Measurements from ENCODE around the gene FANCL.

FANCL gene

GRCh38 chr2:58137856-58138255 lies 103.3 kb downstream of the FANCL start:
- TF ChIP-seq, protein P1, sequence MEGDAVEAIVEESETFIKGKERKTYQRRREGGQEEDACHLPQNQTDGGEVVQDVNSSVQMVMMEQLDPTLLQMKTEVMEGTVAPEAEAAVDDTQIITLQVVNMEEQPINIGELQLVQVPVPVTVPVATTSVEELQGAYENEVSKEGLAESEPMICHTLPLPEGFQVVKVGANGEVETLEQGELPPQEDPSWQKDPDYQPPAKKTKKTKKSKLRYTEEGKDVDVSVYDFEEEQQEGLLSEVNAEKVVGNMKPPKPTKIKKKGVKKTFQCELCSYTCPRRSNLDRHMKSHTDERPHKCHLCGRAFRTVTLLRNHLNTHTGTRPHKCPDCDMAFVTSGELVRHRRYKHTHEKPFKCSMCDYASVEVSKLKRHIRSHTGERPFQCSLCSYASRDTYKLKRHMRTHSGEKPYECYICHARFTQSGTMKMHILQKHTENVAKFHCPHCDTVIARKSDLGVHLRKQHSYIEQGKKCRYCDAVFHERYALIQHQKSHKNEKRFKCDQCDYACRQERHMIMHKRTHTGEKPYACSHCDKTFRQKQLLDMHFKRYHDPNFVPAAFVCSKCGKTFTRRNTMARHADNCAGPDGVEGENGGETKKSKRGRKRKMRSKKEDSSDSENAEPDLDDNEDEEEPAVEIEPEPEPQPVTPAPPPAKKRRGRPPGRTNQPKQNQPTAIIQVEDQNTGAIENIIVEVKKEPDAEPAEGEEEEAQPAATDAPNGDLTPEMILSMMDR (IDR thresholded peaks at IDR 0.05; ENCODE audit: low read depth, low read length) = no peak
- TF ChIP-seq EZH2phosphoT487 (IDR thresholded peaks at IDR 0.05; ENCODE audit: low read depth) = no peak
- no peak overlapping the region for H3K27ac ChIP-seq (ENCODE audit: low read length)
- no peak overlapping the region for H3K4me2 ChIP-seq (ENCODE audit: low read length)
- H3K4me3 ChIP-seq (ENCODE audit: low read length) = no peak overlapping the region
- peaks cover 2% of the 10 kb centered on the region for H3K36me3 ChIP-seq (replicated peaks; ENCODE audit: low read depth, low read length)
- no peaks in the 10 kb centered on the region for H3K79me2 ChIP-seq (ENCODE audit: low read length)
- no peaks in the 10 kb centered on the region for H4K20me1 ChIP-seq (ENCODE audit: insufficient read depth, low read length)
- H3K9me3 ChIP-seq (ENCODE audit: insufficient read depth, low read length) = no peaks in the 10 kb centered on the region
- no peaks in the 10 kb centered on the region for H3K4me1 ChIP-seq (ENCODE audit: low read length)
- H3K9ac ChIP-seq (ENCODE audit: low read length) = no peak overlapping the region
- H2AFZ ChIP-seq (ENCODE audit: low read depth, low read length) = no peak overlapping the region
- no peaks in the 10 kb centered on the region for H3K27me3 ChIP-seq (ENCODE audit: low read depth, low read length)

DNA sequence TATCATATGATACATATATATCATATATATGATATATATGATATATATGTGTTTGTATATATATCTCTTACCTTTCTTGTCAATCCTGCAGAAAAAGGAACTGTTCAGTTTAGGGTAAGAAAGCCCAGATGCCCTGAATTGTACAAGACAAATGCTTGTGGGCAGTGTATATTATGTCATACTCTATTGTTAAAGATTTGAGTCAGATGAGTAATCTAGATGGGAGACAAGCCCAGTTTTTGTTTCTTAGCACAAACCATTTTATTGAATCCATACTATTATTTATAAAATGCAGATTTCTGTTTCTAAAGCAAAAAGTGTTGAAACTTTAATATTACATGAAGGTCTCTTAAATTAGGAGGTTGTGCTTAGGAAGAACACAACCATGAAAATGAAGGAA lies 103.9 kb downstream of the FANCL start:
- no peaks in the 10 kb centered on the region for H3K79me2 ChIP-seq (ENCODE audit: low read length)
- no peaks in the 10 kb centered on the region for H3K4me1 ChIP-seq (ENCODE audit: low read length)
- H3K4me2 ChIP-seq (ENCODE audit: low read length) = no peak overlapping the region
- H3K36me3 ChIP-seq (replicated peaks; ENCODE audit: low read depth, low read length) = peaks cover 5% of the 10 kb centered on the region
- H3K27me3 ChIP-seq (ENCODE audit: low read depth, low read length) = no peaks in the 10 kb centered on the region
- no peaks in the 10 kb centered on the region for H3K9me3 ChIP-seq (ENCODE audit: insufficient read depth, low read length)
- no peak overlapping the region for H3K27ac ChIP-seq (ENCODE audit: low read length)
- no peak for TF ChIP-seq EZH2phosphoT487 (IDR thresholded peaks at IDR 0.05; ENCODE audit: low read depth)
- TF ChIP-seq, protein P1 (IDR thresholded peaks at IDR 0.05; ENCODE audit: low read depth, low read length) = no peak
- H3K4me3 ChIP-seq (ENCODE audit: low read length) = no peak overlapping the region
- H2AFZ ChIP-seq (ENCODE audit: low read depth, low read length) = no peak overlapping the region
- H3K9ac ChIP-seq (ENCODE audit: low read length) = no peak overlapping the region
- H4K20me1 ChIP-seq (ENCODE audit: insufficient read depth, low read length) = no peaks in the 10 kb centered on the region

DNA sequence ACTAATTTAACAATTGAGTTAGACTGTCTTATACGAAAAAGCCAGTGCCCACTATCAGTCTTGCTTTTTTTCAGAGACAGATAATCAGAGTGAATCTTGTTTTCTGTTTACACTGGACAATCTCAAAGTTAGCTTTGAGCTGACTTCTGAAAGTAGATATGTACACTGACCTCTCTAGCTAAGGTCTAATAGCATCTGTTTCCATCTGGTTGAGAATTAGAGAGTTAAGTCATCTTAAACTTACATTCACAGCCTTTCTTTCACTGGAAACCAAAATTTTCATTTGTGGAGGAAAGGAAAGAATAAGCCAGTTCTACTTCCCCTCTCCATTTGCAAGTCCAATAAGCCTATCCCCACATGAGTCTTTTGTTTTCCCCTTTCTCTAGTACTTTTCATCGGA lies 105.3 kb downstream of the FANCL start:
- no peak overlapping the region for H3K27ac ChIP-seq (ENCODE audit: low read length)
- TF ChIP-seq, protein P1 (IDR thresholded peaks at IDR 0.05; ENCODE audit: low read depth, low read length) = no peak
- TF ChIP-seq EZH2phosphoT487 (IDR thresholded peaks at IDR 0.05; ENCODE audit: low read depth) = no peak
- H4K20me1 ChIP-seq (ENCODE audit: insufficient read depth, low read length) = no peaks in the 10 kb centered on the region
- H3K36me3 ChIP-seq (replicated peaks; ENCODE audit: low read depth, low read length) = peaks cover 7% of the 10 kb centered on the region
- no peaks in the 10 kb centered on the region for H3K27me3 ChIP-seq (ENCODE audit: low read depth, low read length)
- H3K4me1 ChIP-seq (ENCODE audit: low read length) = no peaks in the 10 kb centered on the region
- no peaks in the 10 kb centered on the region for H3K9me3 ChIP-seq (ENCODE audit: insufficient read depth, low read length)
- no peak overlapping the region for H3K9ac ChIP-seq (ENCODE audit: low read length)
- no peak overlapping the region for H2AFZ ChIP-seq (ENCODE audit: low read depth, low read length)
- H3K79me2 ChIP-seq (ENCODE audit: low read length) = no peaks in the 10 kb centered on the region
- no peak overlapping the region for H3K4me2 ChIP-seq (ENCODE audit: low read length)
- H3K4me3 ChIP-seq (ENCODE audit: low read length) = no peak overlapping the region

DNA sequence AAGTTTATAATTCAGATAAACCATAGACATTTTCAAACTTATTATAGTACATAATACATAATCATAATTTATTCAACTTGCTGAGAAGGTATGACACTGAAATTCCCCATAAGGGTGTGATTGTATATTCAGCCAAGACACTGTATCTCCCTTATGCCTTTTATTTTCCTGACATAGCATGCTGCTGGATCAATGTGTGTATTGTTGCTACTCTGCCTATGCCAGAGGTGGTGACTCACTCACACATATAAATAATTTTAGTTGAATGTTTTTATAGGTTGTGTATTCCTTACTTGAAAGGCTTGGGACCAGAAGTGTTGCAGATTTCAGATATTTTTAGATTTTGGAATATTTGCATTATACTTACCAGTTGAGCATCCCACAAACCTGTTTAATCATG lies 107.7 kb downstream of the FANCL start:
- H2AFZ ChIP-seq (ENCODE audit: low read depth, low read length) = no peak overlapping the region
- H3K27ac ChIP-seq (ENCODE audit: low read length) = no peak overlapping the region
- no peaks in the 10 kb centered on the region for H3K27me3 ChIP-seq (ENCODE audit: low read depth, low read length)
- H3K4me2 ChIP-seq (ENCODE audit: low read length) = no peak overlapping the region
- no peaks in the 10 kb centered on the region for H3K79me2 ChIP-seq (ENCODE audit: low read length)
- H3K4me3 ChIP-seq (ENCODE audit: low read length) = no peak overlapping the region
- no peaks in the 10 kb centered on the region for H4K20me1 ChIP-seq (ENCODE audit: insufficient read depth, low read length)
- no peaks in the 10 kb centered on the region for H3K9me3 ChIP-seq (ENCODE audit: insufficient read depth, low read length)
- TF ChIP-seq, protein P1 (IDR thresholded peaks at IDR 0.05; ENCODE audit: low read depth, low read length) = no peak
- H3K4me1 ChIP-seq (ENCODE audit: low read length) = no peaks in the 10 kb centered on the region
- peaks cover 7% of the 10 kb centered on the region for H3K36me3 ChIP-seq (replicated peaks; ENCODE audit: low read depth, low read length)
- no peak overlapping the region for H3K9ac ChIP-seq (ENCODE audit: low read length)
